HCT116 (cell line): ENCODE results near the gene PCDHB2. TPM values are rescaled to one million over a fixed set of nuclear protein-coding genes. Genes with fewer than 3 reads are reported as not detected.

Experiments
- ATAC-seq: fragments of 200-7000 bp; cut with Tn5 transposase; 2 replicates; pipeline ENCODE4 v1.9.1; 2020; ENCODE audit warnings: mild to moderate bottlenecking, moderate library complexity
- BruUV-seq: library from RNA; stranded (reverse); fragments of 400-500 nt; replicated peaks from 2 replicates; lab custom pipeline; 2021; lab: Mats Ljungman, UMichigan
- CTCF ChIA-PET: fragments of 300-600 bp; sonication (Branson Sonifier 250); formaldehyde crosslinking; loops from one replicate; lab custom pipeline; 2021; ENCODE audit warnings: antibody characterized with exemption; lab: Charles Lee
- POLR2A ChIA-PET: fragments of 300-600, 350-600 bp; sonication (Branson Sonifier 250); formaldehyde crosslinking; loops from one replicate; lab custom pipeline; 2021; ENCODE audit warnings: antibody characterized with exemption; lab: Charles Lee
- RAD21 ChIA-PET, 2 experiments: fragments of 300-600 bp; sonication (Branson Sonifier 250); formaldehyde crosslinking; loops; one replicate each; lab custom pipeline; 2023; ENCODE audit warnings: low total read pairs in 2 of 2; ENCODE audit not compliant: uncharacterized antibody in 2 of 2, unreplicated experiment in 2 of 2, low non-redundant PET in 1 of 2; lab: Charles Lee
- DNase-seq: peaks from one replicate; pipeline ENCODE4 v3.0.0-alpha.2; 2010; ENCODE audit warnings: low read depth, low spot score
- H2AFZ ChIP-seq: fragments of 200-600 bp; shearing (Covaris generic), sonication (generic); 2 replicates; pipeline ENCODE4 v1.6.1; 2017; ENCODE audit warnings: low read depth, mixed run types, mixed read lengths, antibody characterized with exemption, low read length; ENCODE audit not compliant: poor library complexity, severe bottlenecking
- H3K27ac ChIP-seq: 2 replicates; pipeline ENCODE4 v1.5.1; 2012; ENCODE audit warnings: low read depth, low read length
- H3K27me3 ChIP-seq: fragments of 200-600 bp; sonication (generic); 2 replicates; pipeline ENCODE4 v1.6.1; 2016; ENCODE audit warnings: mixed run types, low read length, mixed read lengths; ENCODE audit not compliant: insufficient read depth
- H3K36me3 ChIP-seq, 2 experiments: fragments of 200-500 bp in 1 of 2; fragments of 200-600 bp in 1 of 2; sonication (Bioruptor generic) in 1 of 2; sonication (generic) in 1 of 2; 2 replicates each; pipeline versions ENCODE4 v1.5.1 to v1.6.1; 2014 to 2016; ENCODE audit warnings: low read length in 2 of 2, inconsistent platforms in 1 of 2, mixed read lengths in 1 of 2, mixed run types in 1 of 2; ENCODE audit not compliant: insufficient read depth in 2 of 2, control insufficient read depth in 1 of 2
- H3K4me1 ChIP-seq, 2 experiments: fragments of 200-600 bp in 1 of 2; sonication (generic) in 1 of 2; 2 replicates each; pipeline versions ENCODE4 v1.5.1 to v1.6.1; 2012 to 2017; ENCODE audit warnings: low read length in 2 of 2, inconsistent platforms in 1 of 2, mild to moderate bottlenecking in 1 of 2, mixed read lengths in 1 of 2, mixed run types in 1 of 2, moderate library complexity in 1 of 2; ENCODE audit not compliant: insufficient read depth in 2 of 2, control insufficient read depth in 1 of 2
- H3K4me2 ChIP-seq: fragments of 200-600 bp; sonication (generic); 2 replicates; pipeline ENCODE4 v1.6.1; 2017; ENCODE audit warnings: mixed run types, low read length, mixed read lengths
- H3K4me3 ChIP-seq, 2 experiments: fragments of 200-600 bp in 1 of 2; sonication (generic) in 1 of 2; replicated peaks in 1 of 2; 2 replicates each; pipeline ENCODE4 v1.5.1; 2011 to 2016; ENCODE audit warnings: low read length in 2 of 2, control low read depth in 1 of 2, low read depth in 1 of 2, mild to moderate bottlenecking in 1 of 2, mixed read lengths in 1 of 2, mixed run types in 1 of 2
- H3K79me2 ChIP-seq: fragments of 200-600 bp; sonication (generic); 2 replicates; pipeline ENCODE4 v1.6.1; 2017; ENCODE audit warnings: mild to moderate bottlenecking, mixed run types, low read length, moderate library complexity, mixed read lengths; ENCODE audit not compliant: insufficient read depth
- H3K9ac ChIP-seq: fragments of 200-600 bp; sonication (generic); 2 replicates; pipeline ENCODE4 v1.6.1; 2016; ENCODE audit warnings: low read length, mixed read lengths
- H3K9me2 ChIP-seq: fragments of 200-600 bp; sonication (generic), shearing (Covaris generic); 2 replicates; pipeline ENCODE4 v1.6.1; 2017; ENCODE audit warnings: mixed run types, mild to moderate bottlenecking, moderate library complexity; ENCODE audit not compliant: insufficient read depth
- H3K9me3 ChIP-seq, 2 experiments: fragments of 200-500 bp in 1 of 2; fragments of 200-600 bp in 1 of 2; sonication (Bioruptor generic) in 1 of 2; sonication (generic) in 1 of 2; 2 replicates each; pipeline ENCODE4 v1.6.1; 2014 to 2017; ENCODE audit warnings: low read length in 2 of 2, mixed read lengths in 2 of 2, inconsistent platforms in 1 of 2, low read depth in 1 of 2, mild to moderate bottlenecking in 1 of 2, mixed run types in 1 of 2, moderate library complexity in 1 of 2; ENCODE audit not compliant: control insufficient read depth in 1 of 2, insufficient read depth in 1 of 2
- H4K20me1 ChIP-seq: fragments of 200-600 bp; sonication (generic), shearing (Covaris generic); 2 replicates; pipeline ENCODE4 v1.6.1; 2017; ENCODE audit warnings: mixed run types, mild to moderate bottlenecking, moderate library complexity; ENCODE audit not compliant: insufficient read depth
- EGR1 ChIP-seq: IDR thresholded peaks from 2 replicates; pipeline ENCODE4 v1.6.1; 2012; ENCODE audit warnings: low read depth
- RAD21 ChIP-seq: IDR thresholded peaks from 2 replicates; pipeline ENCODE4 v1.6.1; 2012; ENCODE audit warnings: low read depth, mild to moderate bottlenecking
- SRF ChIP-seq: IDR thresholded peaks from 2 replicates; pipeline ENCODE4 v1.6.1; 2012; ENCODE audit warnings: low read depth
- intact Hi-C: fragments of 100-400 bp; cut with micrococcal nuclease; formaldehyde crosslinking; loops from 2 replicates; pipeline ENCODE4 v1.10.0; 2022
- total RNA-seq: library from RNA; stranded (reverse); gene quantifications from one replicate; pipeline ENCODE4 v1.2.1, GENCODE V29; 2021; ENCODE audit not compliant: unreplicated experiment
- TF ChIP-seq, protein P1 (sequence below), 3 experiments: fragments of 200-600 bp in 1 of 3; sonication (generic) in 1 of 3; IDR thresholded peaks in 2 of 3; conservative IDR thresholded peaks in 1 of 3; 2 replicates each; pipeline ENCODE4 v1.5.1; 2012 to 2017; ENCODE audit warnings: low read depth in 2 of 3, low read length in 2 of 3, antibody characterized with exemption in 1 of 3, borderline replicate concordance in 1 of 3, control low read depth in 1 of 3, mild to moderate bottlenecking in 1 of 3, mixed read lengths in 1 of 3, mixed run types in 1 of 3, moderate library complexity in 1 of 3; ENCODE audit not compliant: insufficient read depth in 1 of 3

The PCDHB2 gene
- total RNA-seq, 1 experiment from 2014 or later: not detected

GRCh38 chr5:141127305-141127704 lies 32.9 kb downstream of the PCDHB2 start:
- Histone ChIP-seq H3K27me3 (no peaks in the 10 kb centered on the region), H2AFZ (no peak overlapping the region), H3K4me1 (no peaks in the 10 kb centered on the region), H3K4me3 (no peak overlapping the region), H3K9me2 (no peaks in the 10 kb centered on the region), H3K9me3 (no peaks in the 10 kb centered on the region), H3K79me2 (no peaks in the 10 kb centered on the region), H3K27ac (no peak overlapping the region), H3K4me2 (no peak overlapping the region), H3K36me3 (no peaks in the 10 kb centered on the region)
- ChIA-PET POLR2A (no interaction called here), CTCF (no interaction called here), RAD21 (no interaction called here)
- ATAC-seq: no peak
- no peak for TF ChIP-seq EGR1
- TF ChIP-seq, all 23 proteins: peak for 0
- H4K20me1 ChIP-seq: no peaks in the 10 kb centered on the region
- intact Hi-C loops: no loop called here
- DNase-seq: no peak
- no TSS peak for BruUV-seq
- no peak overlapping the region for H3K9ac ChIP-seq

GRCh38 chr5:141135030-141135717 lies 40.8 kb downstream of the PCDHB2 start, which contains the start of gene PCDHB5:
PCDHB5 (plus strand) TSS chr5:141135206; CDS start chr5:141135435, 229 bp downstream.
- Histone ChIP-seq H2AFZ (no peak within 1 kb of the TSS), H3K79me2 (no peaks in the 10 kb centered on the region), H3K4me3 (no peak within 1 kb of the TSS), H3K9me2 (no peaks in the 10 kb centered on the region), H4K20me1 (no peaks in the 10 kb centered on the region), H3K9ac (no peak within 1 kb of the TSS), H3K9me3 (peaks cover 0 to 14% of the 10 kb centered on the region in 2 experiments; a peak in 2 of 4 replicates), H3K36me3 (no peaks in the 10 kb centered on the region), H3K27me3 (no peaks in the 10 kb centered on the region)
- intact Hi-C loops: no loop called here
- ChIA-PET RAD21 (no interaction called here), POLR2A (no interaction called here)
- no peak for DNase-seq
- no TSS peak for BruUV-seq
- TF ChIP-seq SRF (no peak), RAD21 (0 out of 2 replicates have a peak, but pooled peaks have one; percentile 14)
- TF ChIP-seq, protein P1, sequence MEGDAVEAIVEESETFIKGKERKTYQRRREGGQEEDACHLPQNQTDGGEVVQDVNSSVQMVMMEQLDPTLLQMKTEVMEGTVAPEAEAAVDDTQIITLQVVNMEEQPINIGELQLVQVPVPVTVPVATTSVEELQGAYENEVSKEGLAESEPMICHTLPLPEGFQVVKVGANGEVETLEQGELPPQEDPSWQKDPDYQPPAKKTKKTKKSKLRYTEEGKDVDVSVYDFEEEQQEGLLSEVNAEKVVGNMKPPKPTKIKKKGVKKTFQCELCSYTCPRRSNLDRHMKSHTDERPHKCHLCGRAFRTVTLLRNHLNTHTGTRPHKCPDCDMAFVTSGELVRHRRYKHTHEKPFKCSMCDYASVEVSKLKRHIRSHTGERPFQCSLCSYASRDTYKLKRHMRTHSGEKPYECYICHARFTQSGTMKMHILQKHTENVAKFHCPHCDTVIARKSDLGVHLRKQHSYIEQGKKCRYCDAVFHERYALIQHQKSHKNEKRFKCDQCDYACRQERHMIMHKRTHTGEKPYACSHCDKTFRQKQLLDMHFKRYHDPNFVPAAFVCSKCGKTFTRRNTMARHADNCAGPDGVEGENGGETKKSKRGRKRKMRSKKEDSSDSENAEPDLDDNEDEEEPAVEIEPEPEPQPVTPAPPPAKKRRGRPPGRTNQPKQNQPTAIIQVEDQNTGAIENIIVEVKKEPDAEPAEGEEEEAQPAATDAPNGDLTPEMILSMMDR (IDR thresholded peaks at IDR 0.05 in 2 of 3, conservative IDR thresholded peaks at IDR 0.05 in 1 of 3; ENCODE audit: borderline replicate concordance in 1 of 3, insufficient read depth in 1 of 3, low read depth in 2 of 3, low read length in 2 of 3): peak in 1 of 3 experiments; percentile 40; a peak in 2 of 6 replicates
- TF ChIP-seq, all 23 proteins: peak for 2
- no peak within 1 kb of the TSS for H3K4me2 ChIP-seq
- no peaks in the 10 kb centered on the region for H3K4me1 ChIP-seq
- no peak within 1 kb of the TSS for H3K27ac ChIP-seq
- ATAC-seq: no peak
- CTCF ChIA-PET: no interaction called here
